OCI-LY1 (cell line): ENCODE results near the gene SFT2D1.

Experiments
- EZH2 ChIP-seq: fragments of 200-600 bp; sonication (generic), shearing (Covaris generic); IDR thresholded peaks from 2 replicates; pipeline ENCODE4 v1.8.0; 2017; ENCODE audit warnings: borderline replicate concordance, mixed run types, mild to moderate bottlenecking, antibody characterized with exemption, low read length, moderate library complexity, mixed read lengths
- TF ChIP-seq, protein P1 (sequence below): fragments of 200-600 bp; sonication (generic), shearing (Covaris generic); IDR thresholded peaks from 2 replicates; pipeline ENCODE4 v1.5.1; 2017; ENCODE audit warnings: mild to moderate bottlenecking, antibody characterized with exemption, low read length, moderate library complexity, mixed read lengths

DNA sequence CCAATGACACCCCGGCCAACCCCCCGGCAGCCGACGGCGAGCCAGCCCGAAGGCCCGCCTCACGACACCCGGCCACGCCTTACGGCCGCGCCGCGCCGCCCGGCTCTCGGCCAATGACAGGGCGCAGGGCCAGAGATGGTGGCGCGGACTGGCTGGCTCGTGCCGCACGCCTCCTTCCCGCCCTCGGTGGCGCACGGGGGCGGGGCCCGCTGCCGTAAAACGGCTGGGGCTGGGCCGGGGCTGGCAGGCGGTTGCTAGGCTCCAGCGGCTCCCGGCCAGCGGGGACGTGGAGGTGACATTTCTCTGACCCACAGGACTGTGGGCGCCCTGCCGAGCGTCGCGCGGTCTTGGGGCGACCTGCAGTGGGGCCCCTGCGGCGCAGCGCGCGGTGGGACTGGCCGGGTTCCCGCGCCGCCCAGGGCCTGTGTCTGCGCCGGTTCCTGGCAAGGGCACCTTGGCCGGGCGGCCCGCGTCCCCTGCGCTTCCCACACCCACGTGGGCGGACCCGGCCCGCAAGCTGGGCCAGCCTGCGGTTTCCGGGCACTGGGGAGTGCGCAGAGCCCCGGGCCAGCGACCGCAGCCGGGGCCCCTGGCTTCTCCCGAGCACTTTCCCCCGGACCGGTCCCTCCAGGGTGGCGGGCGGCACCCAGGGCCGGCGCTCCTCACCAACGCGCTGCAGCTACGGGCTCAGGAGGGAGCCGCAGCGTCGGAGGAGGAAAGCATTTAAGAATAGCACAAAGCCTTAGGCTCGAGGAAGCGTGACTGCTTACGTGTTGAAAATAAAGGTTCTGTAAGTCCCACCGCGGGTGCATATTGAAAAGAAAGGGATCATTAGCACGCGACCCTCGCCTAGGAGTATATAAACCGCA is 40.8 kb upstream of the SFT2D1 start, which contains the start of gene MPC1:
- TF ChIP-seq, protein P1, sequence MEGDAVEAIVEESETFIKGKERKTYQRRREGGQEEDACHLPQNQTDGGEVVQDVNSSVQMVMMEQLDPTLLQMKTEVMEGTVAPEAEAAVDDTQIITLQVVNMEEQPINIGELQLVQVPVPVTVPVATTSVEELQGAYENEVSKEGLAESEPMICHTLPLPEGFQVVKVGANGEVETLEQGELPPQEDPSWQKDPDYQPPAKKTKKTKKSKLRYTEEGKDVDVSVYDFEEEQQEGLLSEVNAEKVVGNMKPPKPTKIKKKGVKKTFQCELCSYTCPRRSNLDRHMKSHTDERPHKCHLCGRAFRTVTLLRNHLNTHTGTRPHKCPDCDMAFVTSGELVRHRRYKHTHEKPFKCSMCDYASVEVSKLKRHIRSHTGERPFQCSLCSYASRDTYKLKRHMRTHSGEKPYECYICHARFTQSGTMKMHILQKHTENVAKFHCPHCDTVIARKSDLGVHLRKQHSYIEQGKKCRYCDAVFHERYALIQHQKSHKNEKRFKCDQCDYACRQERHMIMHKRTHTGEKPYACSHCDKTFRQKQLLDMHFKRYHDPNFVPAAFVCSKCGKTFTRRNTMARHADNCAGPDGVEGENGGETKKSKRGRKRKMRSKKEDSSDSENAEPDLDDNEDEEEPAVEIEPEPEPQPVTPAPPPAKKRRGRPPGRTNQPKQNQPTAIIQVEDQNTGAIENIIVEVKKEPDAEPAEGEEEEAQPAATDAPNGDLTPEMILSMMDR = no peak
- no peak for TF ChIP-seq EZH2
